ENCODE data around the gene RCSD1.
"Not testable (repeated sequence)": the region's sequence is repeated elsewhere in the genome, so short reads cannot be mapped to it uniquely, and the experiment has no call there.

The RCSD1 gene

GRCh38 chr1:167611983-167612382 is 18.0 kb upstream of the RCSD1 start:
- Mint-ChIP-seq H3K4me1 (ENCODE audit: low read depth) (peaks cover 32% of the 10 kb centered on the region), H3K9me3 (ENCODE audit: low read depth) (peaks cover 9% of the 10 kb centered on the region), H3K27ac (peak overlapping the region; percentile 66)

GRCh38 chr1:167612587-167613385 is 17.2 kb upstream of the RCSD1 start:
- Mint-ChIP-seq H3K27ac (no peak overlapping the region), H3K36me3 (peaks cover 5% of the 10 kb centered on the region), H3K9me3 (ENCODE audit: low read depth) (peaks cover 6% of the 10 kb centered on the region), H3K27me3 (no peaks in the 10 kb centered on the region), H3K4me3 (no peak overlapping the region), H3K4me1 (ENCODE audit: low read depth) (peaks cover 40% of the 10 kb centered on the region)

More at GRCh38 chr1:167611983-167612382, 18.0 kb upstream of the RCSD1 start:
- Mint-ChIP-seq H3K36me3 (peaks cover 9% of the 10 kb centered on the region), H3K4me3 (no peak overlapping the region), H3K27me3 (no peaks in the 10 kb centered on the region)

GRCh38 chr1:167613984-167614383 is 16.0 kb upstream of the RCSD1 start:
- H3K27me3 Mint-ChIP-seq; H3K4me3 Mint-ChIP-seq; H3K27ac Mint-ChIP-seq; H3K9me3 Mint-ChIP-seq (ENCODE audit: low read depth); H3K36me3 Mint-ChIP-seq: not testable (repeated sequence)
- H3K4me1 Mint-ChIP-seq (ENCODE audit: low read depth), result peaks cover 52% of the 10 kb centered on the region

GRCh38 chr1:167614851-167615250 is 15.2 kb upstream of the RCSD1 start:
- peaks cover 57% of the 10 kb centered on the region for H3K4me1 Mint-ChIP-seq (ENCODE audit: low read depth)
- no peak overlapping the region for H3K4me3 Mint-ChIP-seq
- peak overlapping the region; percentile 31 for H3K27ac Mint-ChIP-seq
- H3K36me3 Mint-ChIP-seq, result no peaks in the 10 kb centered on the region
- H3K9me3 Mint-ChIP-seq (ENCODE audit: low read depth), result no peaks in the 10 kb centered on the region
- H3K27me3 Mint-ChIP-seq, result no peaks in the 10 kb centered on the region

GRCh38 chr1:167616521-167616920 is 13.5 kb upstream of the RCSD1 start:
- Mint-ChIP-seq H3K27ac (peak overlapping the region; percentile 90), H3K27me3 (no peaks in the 10 kb centered on the region), H3K4me1 (ENCODE audit: low read depth) (peaks cover 69% of the 10 kb centered on the region), H3K4me3 (no peak overlapping the region), H3K9me3 (ENCODE audit: low read depth) (no peaks in the 10 kb centered on the region), H3K36me3 (no peaks in the 10 kb centered on the region)

DNA sequence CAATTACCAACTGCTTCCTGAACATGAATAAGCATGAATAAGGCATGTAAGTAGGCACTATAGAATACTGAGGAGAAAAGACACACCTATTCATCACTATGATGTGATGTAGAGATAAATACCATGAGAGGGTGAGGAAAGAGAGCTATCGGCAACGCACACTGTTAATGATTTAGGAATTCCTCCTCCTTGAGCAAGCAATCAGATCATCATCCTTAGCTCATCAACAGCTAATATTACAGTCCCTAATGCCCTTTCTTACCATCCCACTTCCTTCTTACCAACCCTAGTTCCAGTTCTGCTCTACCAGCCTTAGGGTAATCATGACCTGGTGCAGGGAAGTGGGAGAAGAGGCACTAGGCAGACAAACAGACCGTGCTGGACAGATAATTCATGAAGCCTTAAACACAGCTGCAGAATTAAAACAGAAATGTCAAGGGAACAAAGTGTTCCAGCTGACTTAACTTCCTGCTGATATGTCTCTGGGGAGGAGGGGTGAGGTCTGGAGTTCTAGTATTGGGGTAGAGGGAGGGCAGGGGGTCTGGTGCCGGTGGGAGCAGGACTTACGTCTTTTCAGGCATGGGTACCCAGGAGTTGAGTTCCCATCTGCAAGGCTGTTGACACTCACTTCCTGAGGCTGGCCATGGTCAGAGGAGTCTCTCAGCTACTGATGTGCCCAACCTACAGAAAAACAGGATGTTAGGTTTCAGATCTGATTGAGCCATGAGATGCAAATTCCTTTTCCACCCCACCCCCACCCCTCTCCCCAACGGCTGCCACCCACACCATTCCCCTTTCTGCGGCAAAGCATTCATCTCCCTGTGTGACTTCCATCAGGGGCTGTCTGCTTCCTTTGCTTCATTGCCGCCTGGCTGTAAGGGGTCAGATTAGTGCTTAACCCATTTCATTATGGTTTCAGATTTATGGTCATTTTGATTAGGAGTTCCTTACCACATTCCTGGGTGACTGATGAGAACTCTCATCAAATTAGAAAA is 12.6 kb upstream of the RCSD1 start:
- Mint-ChIP-seq H3K4me3 (peak overlapping the region; percentile 73), H3K27ac (peak overlapping the region; percentile 90), H3K9me3 (ENCODE audit: low read depth) (no peaks in the 10 kb centered on the region), H3K27me3 (no peaks in the 10 kb centered on the region), H3K4me1 (ENCODE audit: low read depth) (peaks cover 71% of the 10 kb centered on the region), H3K36me3 (no peaks in the 10 kb centered on the region)

DNA sequence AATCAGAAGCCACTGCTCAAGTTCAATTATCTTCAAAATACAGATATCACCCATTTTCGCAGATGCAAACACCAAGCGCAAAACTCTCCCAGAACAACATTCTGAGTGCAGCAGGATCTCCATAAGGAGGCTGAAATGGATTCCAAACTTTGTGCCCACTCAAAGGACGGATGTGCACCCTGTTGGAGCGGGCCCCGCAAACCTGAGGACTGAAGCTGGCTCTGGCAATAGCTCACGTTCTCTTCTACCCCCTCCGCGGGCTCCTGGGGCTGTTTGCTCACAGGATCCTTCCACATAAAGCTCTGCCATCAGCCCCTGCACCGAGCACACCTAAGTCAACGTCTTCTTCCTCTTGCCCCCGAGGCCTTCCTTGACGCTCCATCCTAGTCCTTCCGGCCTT is 11.7 kb upstream of the RCSD1 start:
- peak overlapping the region; percentile 28 for H3K4me3 Mint-ChIP-seq
- no peaks in the 10 kb centered on the region for H3K36me3 Mint-ChIP-seq
- no peaks in the 10 kb centered on the region for H3K27me3 Mint-ChIP-seq
- H3K4me1 Mint-ChIP-seq (ENCODE audit: low read depth), result peaks cover 74% of the 10 kb centered on the region
- H3K9me3 Mint-ChIP-seq (ENCODE audit: low read depth), result no peaks in the 10 kb centered on the region
- H3K27ac Mint-ChIP-seq, result peak overlapping the region; percentile 90

- Mint-ChIP-seq H3K9me3 (ENCODE audit: low read depth) (no peaks in the 10 kb centered on the region), H3K36me3 (no peaks in the 10 kb centered on the region), H3K27me3 (no peaks in the 10 kb centered on the region), H3K4me3 (peak overlapping the region; percentile 28), H3K4me1 (ENCODE audit: low read depth) (peaks cover 75% of the 10 kb centered on the region), H3K27ac (peak overlapping the region; percentile 90)
Observed at GRCh38 chr1:167618789-167619188, 11.2 kb upstream of the RCSD1 start.

- Mint-ChIP-seq H3K4me3 (no peak overlapping the region), H3K36me3 (no peaks in the 10 kb centered on the region), H3K27me3 (no peaks in the 10 kb centered on the region), H3K27ac (peak overlapping the region; percentile 8), H3K4me1 (ENCODE audit: low read depth) (peaks cover 73% of the 10 kb centered on the region), H3K9me3 (ENCODE audit: low read depth) (no peaks in the 10 kb centered on the region)
Observed at GRCh38 chr1:167620002-167620401, 10.0 kb upstream of the RCSD1 start.

- peaks cover 4% of the 10 kb centered on the region for H3K9me3 Mint-ChIP-seq (ENCODE audit: low read depth)
- H3K4me3 Mint-ChIP-seq, result no peak overlapping the region
- H3K36me3 Mint-ChIP-seq, result no peaks in the 10 kb centered on the region
- peaks cover 71% of the 10 kb centered on the region for H3K4me1 Mint-ChIP-seq (ENCODE audit: low read depth)
- no peaks in the 10 kb centered on the region for H3K27me3 Mint-ChIP-seq
- peak overlapping the region; percentile 30 for H3K27ac Mint-ChIP-seq
Observed at GRCh38 chr1:167621780-167622313, 8.2 kb upstream of the RCSD1 start.

- peak overlapping the region; percentile 18 for H3K27ac Mint-ChIP-seq
- no peak overlapping the region for H3K4me3 Mint-ChIP-seq
- H3K4me1 Mint-ChIP-seq (ENCODE audit: low read depth), result peaks cover 67% of the 10 kb centered on the region
- H3K9me3 Mint-ChIP-seq (ENCODE audit: low read depth), result peaks cover 4% of the 10 kb centered on the region
- no peaks in the 10 kb centered on the region for H3K27me3 Mint-ChIP-seq
- no peaks in the 10 kb centered on the region for H3K36me3 Mint-ChIP-seq
Observed at GRCh38 chr1:167623951-167624350, 6.1 kb upstream of the RCSD1 start.

DNA sequence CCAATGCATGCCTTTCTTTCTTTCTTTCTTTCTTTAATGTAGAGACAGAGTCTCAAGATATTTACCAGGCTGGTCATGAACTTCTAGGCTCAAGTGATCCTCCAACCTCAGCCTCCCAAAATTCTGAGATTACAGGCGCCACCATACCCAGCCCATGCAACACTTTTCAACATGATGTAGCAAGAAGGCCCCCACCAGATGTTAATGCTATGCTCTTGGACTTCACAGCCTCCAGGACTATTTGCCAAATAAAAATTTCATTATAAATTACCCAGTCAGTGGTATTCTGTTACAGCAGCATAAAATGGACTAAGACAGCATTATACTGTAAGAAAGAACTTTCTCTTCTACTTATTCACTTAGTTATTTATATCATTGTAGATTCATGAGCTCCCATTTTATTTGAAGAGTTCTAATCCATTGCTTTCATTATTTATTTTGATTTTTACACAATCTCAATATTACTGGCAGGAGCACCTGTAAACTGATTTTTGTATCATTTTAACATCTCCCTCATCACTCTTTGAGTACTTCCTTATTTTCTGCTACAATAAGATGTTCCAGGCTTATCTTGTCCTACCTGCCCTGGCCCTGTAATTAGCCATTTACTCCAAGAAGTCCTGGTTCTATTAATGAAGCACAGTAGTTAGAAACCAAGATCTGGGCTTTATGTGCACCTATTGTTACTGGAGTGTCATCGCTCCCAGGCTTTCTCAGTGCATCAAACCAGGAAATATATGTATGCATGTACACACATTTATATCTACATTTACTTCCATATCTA is 4.8 kb upstream of the RCSD1 start:
- Mint-ChIP-seq H3K27ac (peak overlapping the region; percentile 51), H3K9me3 (ENCODE audit: low read depth) (peaks cover 4% of the 10 kb centered on the region), H3K27me3 (no peaks in the 10 kb centered on the region), H3K4me1 (ENCODE audit: low read depth) (peaks cover 63% of the 10 kb centered on the region), H3K4me3 (no peak overlapping the region), H3K36me3 (no peaks in the 10 kb centered on the region)

DNA sequence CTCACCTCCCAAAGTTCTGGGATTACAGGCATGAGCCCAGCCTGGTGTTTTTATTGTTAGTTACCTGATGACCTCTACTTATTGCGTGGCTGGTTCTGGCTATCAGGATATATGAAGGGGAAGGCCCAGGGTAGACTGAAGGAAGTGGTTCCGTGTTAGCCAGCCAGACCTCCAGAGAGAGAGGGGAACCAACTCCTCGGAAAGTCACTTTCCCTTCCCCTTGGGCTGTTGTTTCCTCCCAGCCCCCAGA is 2.5 kb upstream of the RCSD1 start:
- peaks cover 4% of the 10 kb centered on the region for H3K9me3 Mint-ChIP-seq (ENCODE audit: low read depth)
- peak overlapping the region; percentile 93 for H3K4me3 Mint-ChIP-seq
- H3K27ac Mint-ChIP-seq, result peak overlapping the region; percentile 98
- no peaks in the 10 kb centered on the region for H3K36me3 Mint-ChIP-seq
- no peaks in the 10 kb centered on the region for H3K27me3 Mint-ChIP-seq
- peaks cover 58% of the 10 kb centered on the region for H3K4me1 Mint-ChIP-seq (ENCODE audit: low read depth)

DNA sequence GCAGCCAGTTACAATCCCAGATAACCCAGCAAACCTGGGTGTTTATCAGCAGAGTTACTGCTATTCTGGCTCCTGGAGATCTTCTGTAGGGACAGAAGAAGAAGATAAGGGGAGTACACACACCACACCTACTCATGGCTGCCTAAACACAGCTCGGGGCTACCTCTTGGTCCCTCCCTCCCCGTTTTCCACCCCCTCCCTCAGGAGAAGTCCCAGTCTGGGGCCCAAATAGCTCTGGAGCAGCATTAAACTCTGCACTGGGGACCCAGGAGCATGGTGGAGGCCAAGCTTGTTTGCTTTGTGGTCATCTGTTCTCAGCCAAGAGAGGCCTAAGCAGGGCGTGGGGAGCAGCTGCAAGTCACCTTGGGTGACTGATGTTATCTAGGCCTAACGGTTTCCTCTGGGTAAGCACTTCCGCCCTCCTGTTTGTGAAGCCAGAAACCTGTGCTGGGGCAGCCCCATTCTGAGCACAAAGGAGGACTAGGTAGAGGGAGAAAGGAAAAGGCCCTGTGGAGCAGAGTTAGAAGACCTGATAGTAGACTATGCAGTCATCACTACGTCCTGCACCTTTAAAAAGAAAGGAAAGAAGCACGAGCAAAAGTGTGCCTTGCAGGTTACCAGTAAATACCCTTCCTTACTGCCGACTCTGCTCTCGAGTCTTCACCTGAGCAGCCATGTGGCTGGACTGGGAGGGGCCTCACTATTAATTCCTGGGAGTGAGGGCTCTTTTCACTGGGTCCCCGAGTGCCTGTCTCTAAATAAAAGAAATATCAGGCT is 2.0 kb upstream of the RCSD1 start:
- peak overlapping the region; percentile 98 for H3K27ac Mint-ChIP-seq
- peak overlapping the region; percentile 93 for H3K4me3 Mint-ChIP-seq
- H3K9me3 Mint-ChIP-seq (ENCODE audit: low read depth), result peaks cover 4% of the 10 kb centered on the region
- H3K27me3 Mint-ChIP-seq, result no peaks in the 10 kb centered on the region
- no peaks in the 10 kb centered on the region for H3K36me3 Mint-ChIP-seq
- H3K4me1 Mint-ChIP-seq (ENCODE audit: low read depth), result peaks cover 58% of the 10 kb centered on the region

All from activated naive CD8-positive, alpha-beta T cell (primary cell).